NCI-H2227 (cell line): ENCODE data around the gene COPS7A.

ENCODE experiments used
- DNase-seq: peaks from one replicate; lab custom pipeline; 2025; ENCODE audit not compliant: unreplicated experiment; lab: John Stamatoyannopoulos, UW

COPS7A gene

GRCh38 chr12:6768990-6769389, 45.1 kb downstream of the COPS7A start:
- peak; percentile 63 for DNase-seq

GRCh38 chr12:6769666-6770065, 45.8 kb downstream of the COPS7A start:
- DNase-seq: no peak

GRCh38 chr12:6770094-6770493, 46.2 kb downstream of the COPS7A start:
- DNase-seq: no peak

GRCh38 chr12:6770600-6770999, 46.8 kb downstream of the COPS7A start:
- DNase-seq: no peak

GRCh38 chr12:6771091-6771495, 47.2 kb downstream of the COPS7A start:
- no peak for DNase-seq

GRCh38 chr12:6771509-6772330, 47.9 kb downstream of the COPS7A start:
- no peak for DNase-seq

GRCh38 chr12:6772331-6772695, 48.5 kb downstream of the COPS7A start, which contains the start of gene LAG3:
Gene LAG3, plus strand, starts transcription at chr12:6772520. Its CDS starts 333 bp downstream, at chr12:6772853.
- no peak for DNase-seq

- DNase-seq: no peak
Observed at GRCh38 chr12:6772726-6773589, 49.1 kb downstream of the COPS7A start.

- no peak for DNase-seq
Observed at GRCh38 chr12:6773590-6774351, 49.9 kb downstream of the COPS7A start.

- no peak for DNase-seq
Observed at GRCh38 chr12:6774499-6775062, 50.7 kb downstream of the COPS7A start.

- DNase-seq: no peak
Observed at GRCh38 chr12:6775185-6776174, 51.6 kb downstream of the COPS7A start.

- no peak for DNase-seq
Observed at GRCh38 chr12:6777386-6777785, 53.5 kb downstream of the COPS7A start.

GRCh38 chr12:6778217-6778573, 54.3 kb downstream of the COPS7A start:
- DNase-seq: peak; percentile 41

GRCh38 chr12:6778574-6779550, 55.0 kb downstream of the COPS7A start:
- peak; percentile 92 for DNase-seq

- DNase-seq: no peak
Observed at GRCh38 chr12:6779708-6780432, 56.0 kb downstream of the COPS7A start.

- DNase-seq: no peak
Observed at GRCh38 chr12:6780573-6780972, 56.7 kb downstream of the COPS7A start.
